OCI-LY3 (cell line): ENCODE results near the gene SPNS3.

Experiments used
- H2AFZ ChIP-seq: fragments of 200-600, 300-600 bp; shearing (Covaris generic); 2 replicates; pipeline ENCODE4 v1.6.0; 2014; ENCODE audit warnings: antibody characterized with exemption, low read depth, low read length
- H3K27ac ChIP-seq: fragments of 200-600, 300-600 bp; sonication (generic); 2 replicates; pipeline ENCODE4 v1.5.1; 2014; ENCODE audit warnings: mild to moderate bottlenecking, low read length, moderate library complexity, mixed read lengths
- H3K27me3 ChIP-seq: fragments of 200-600, 300-600 bp; sonication (generic); 2 replicates; pipeline ENCODE4 v1.6.1; 2014; ENCODE audit warnings: low read depth, low read length, mixed read lengths
- H3K36me3 ChIP-seq: fragments of 200-600, 300-600 bp; sonication (generic); replicated peaks from 2 replicates; pipeline ENCODE3; 2014; ENCODE audit warnings: low read depth, low read length, mixed read lengths
- H3K4me1 ChIP-seq: fragments of 300-600, 200-600 bp; sonication (generic); 2 replicates; pipeline ENCODE4 v1.6.1; 2014; ENCODE audit warnings: low read length, mixed read lengths
- H3K4me2 ChIP-seq: fragments of 200-600, 300-600 bp; sonication (generic); 2 replicates; pipeline ENCODE4 v1.6.1; 2014; ENCODE audit warnings: low read length, mixed read lengths
- H3K4me3 ChIP-seq: fragments of 300-600, 200-600 bp; sonication (generic); 2 replicates; pipeline ENCODE4 v1.5.1; 2014; ENCODE audit warnings: antibody characterized with exemption, mild to moderate bottlenecking, low read length, moderate library complexity
- H3K79me2 ChIP-seq: fragments of 300-600, 200-600 bp; shearing (Covaris generic); 2 replicates; pipeline ENCODE4 v1.6.1; 2014; ENCODE audit warnings: mild to moderate bottlenecking, low read length, mixed read lengths
- H3K9ac ChIP-seq: fragments of 300-600, 200-600 bp; shearing (Covaris generic); 2 replicates; pipeline ENCODE4 v1.6.0; 2014; ENCODE audit warnings: mild to moderate bottlenecking, low read length, moderate library complexity
- H3K9me3 ChIP-seq: fragments of 200-600, 300-600 bp; shearing (Covaris generic); 2 replicates; pipeline ENCODE4 v1.6.1; 2014; ENCODE audit warnings: low read length, mixed read lengths; ENCODE audit not compliant: insufficient read depth
- H4K20me1 ChIP-seq: fragments of 200-600, 300-600 bp; sonication (generic); 2 replicates; pipeline ENCODE4 v1.6.1; 2016; ENCODE audit warnings: low read length, mixed read lengths; ENCODE audit not compliant: insufficient read depth
- EZH2phosphoT487 ChIP-seq: fragments of 200-600 bp; shearing (Covaris generic); IDR thresholded peaks from 2 replicates; pipeline ENCODE4 v1.6.1; 2018; ENCODE audit warnings: antibody characterized with exemption, mixed run types, low read depth
- TF ChIP-seq, protein P1 (sequence below): fragments of 200-600, 300-600 bp; sonication (generic); IDR thresholded peaks from 2 replicates; pipeline ENCODE4 v1.5.1; 2014; ENCODE audit warnings: antibody characterized with exemption, low read length, low read depth

The SPNS3 gene

GRCh38 chr17:4500191-4500571 is 66.4 kb downstream of the SPNS3 start:
- no peaks in the 10 kb centered on the region for H4K20me1 ChIP-seq

GRCh38 chr17:4501295-4501949 is 67.7 kb downstream of the SPNS3 start:
- Histone ChIP-seq H3K79me2 (no peaks in the 10 kb centered on the region), H3K27ac (no peak overlapping the region), H3K4me1 (peaks cover 21% of the 10 kb centered on the region), H3K36me3 (no peaks in the 10 kb centered on the region), H3K4me3 (no peak overlapping the region), H4K20me1 (no peaks in the 10 kb centered on the region), H2AFZ (no peak overlapping the region), H3K27me3 (no peaks in the 10 kb centered on the region), H3K4me2 (no peak overlapping the region), H3K9me3 (no peaks in the 10 kb centered on the region), H3K9ac (no peak overlapping the region)
- TF ChIP-seq, protein P1, sequence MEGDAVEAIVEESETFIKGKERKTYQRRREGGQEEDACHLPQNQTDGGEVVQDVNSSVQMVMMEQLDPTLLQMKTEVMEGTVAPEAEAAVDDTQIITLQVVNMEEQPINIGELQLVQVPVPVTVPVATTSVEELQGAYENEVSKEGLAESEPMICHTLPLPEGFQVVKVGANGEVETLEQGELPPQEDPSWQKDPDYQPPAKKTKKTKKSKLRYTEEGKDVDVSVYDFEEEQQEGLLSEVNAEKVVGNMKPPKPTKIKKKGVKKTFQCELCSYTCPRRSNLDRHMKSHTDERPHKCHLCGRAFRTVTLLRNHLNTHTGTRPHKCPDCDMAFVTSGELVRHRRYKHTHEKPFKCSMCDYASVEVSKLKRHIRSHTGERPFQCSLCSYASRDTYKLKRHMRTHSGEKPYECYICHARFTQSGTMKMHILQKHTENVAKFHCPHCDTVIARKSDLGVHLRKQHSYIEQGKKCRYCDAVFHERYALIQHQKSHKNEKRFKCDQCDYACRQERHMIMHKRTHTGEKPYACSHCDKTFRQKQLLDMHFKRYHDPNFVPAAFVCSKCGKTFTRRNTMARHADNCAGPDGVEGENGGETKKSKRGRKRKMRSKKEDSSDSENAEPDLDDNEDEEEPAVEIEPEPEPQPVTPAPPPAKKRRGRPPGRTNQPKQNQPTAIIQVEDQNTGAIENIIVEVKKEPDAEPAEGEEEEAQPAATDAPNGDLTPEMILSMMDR, result no peak

More at GRCh38 chr17:4500191-4500571, 66.4 kb downstream of the SPNS3 start:
- no peak overlapping the region for H3K9ac ChIP-seq
- no peak overlapping the region for H3K4me2 ChIP-seq
- no peak overlapping the region for H3K27ac ChIP-seq
- no peak overlapping the region for H3K4me3 ChIP-seq
- peaks cover 24% of the 10 kb centered on the region for H3K4me1 ChIP-seq
- no peak overlapping the region for H2AFZ ChIP-seq
- no peaks in the 10 kb centered on the region for H3K79me2 ChIP-seq
- H3K9me3 ChIP-seq, result no peaks in the 10 kb centered on the region
- H3K36me3 ChIP-seq, result no peaks in the 10 kb centered on the region
- no peaks in the 10 kb centered on the region for H3K27me3 ChIP-seq
- TF ChIP-seq, protein P1, result no peak
- TF ChIP-seq EZH2phosphoT487, result no peak

GRCh38 chr17:4502466-4503154 is 68.9 kb downstream of the SPNS3 start:
- Histone ChIP-seq H3K27ac (no peak overlapping the region), H4K20me1 (no peaks in the 10 kb centered on the region), H3K9ac (no peak overlapping the region), H3K79me2 (no peaks in the 10 kb centered on the region), H3K4me1 (peaks cover 9% of the 10 kb centered on the region), H3K4me2 (no peak overlapping the region), H2AFZ (no peak overlapping the region), H3K9me3 (no peaks in the 10 kb centered on the region), H3K27me3 (no peaks in the 10 kb centered on the region), H3K4me3 (no peak overlapping the region), H3K36me3 (no peaks in the 10 kb centered on the region)
- no peak for TF ChIP-seq EZH2phosphoT487
- TF ChIP-seq, protein P1, result no peak

DNA sequence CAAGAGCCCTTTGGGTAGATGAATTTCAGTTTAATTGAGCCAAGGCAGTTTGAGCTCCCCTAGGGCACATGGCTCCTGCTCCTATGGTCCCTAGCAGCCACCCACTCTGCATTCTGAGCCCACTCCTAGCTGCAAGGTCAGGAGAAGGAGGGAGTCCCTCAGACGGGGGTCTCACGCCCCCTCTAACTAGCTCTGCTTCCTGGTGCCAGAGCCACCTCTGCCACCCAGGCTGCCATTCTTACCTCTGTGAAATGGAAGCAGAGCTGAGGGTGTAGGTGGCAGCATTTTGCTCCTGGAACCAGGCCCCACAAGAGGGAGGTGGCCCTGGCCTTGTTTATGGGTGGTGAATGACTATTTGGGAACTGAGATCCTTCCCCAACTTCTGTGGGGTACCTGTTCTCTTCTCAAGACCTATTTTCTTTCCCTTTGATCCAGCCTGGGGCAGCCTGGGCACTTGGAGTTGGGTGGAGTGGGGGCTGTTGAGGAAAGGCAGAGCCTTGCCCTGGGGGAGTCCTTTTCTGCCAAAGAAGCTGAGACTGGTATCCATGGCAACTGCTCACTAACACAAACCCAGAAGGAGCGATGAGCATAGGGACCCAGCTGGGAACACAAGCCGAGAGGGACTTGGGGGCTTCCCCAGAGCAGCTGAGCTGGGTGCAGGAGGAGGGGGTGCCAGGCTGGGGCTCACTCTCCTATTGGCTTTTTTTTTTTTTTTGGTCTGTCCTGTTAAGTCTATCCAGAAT is 69.7 kb downstream of the SPNS3 start:
- no peaks in the 10 kb centered on the region for H3K27me3 ChIP-seq
- no peak overlapping the region for H3K4me2 ChIP-seq
- no peaks in the 10 kb centered on the region for H4K20me1 ChIP-seq
- no peak overlapping the region for H3K9ac ChIP-seq
- H3K36me3 ChIP-seq, result no peaks in the 10 kb centered on the region
- no peak overlapping the region for H3K4me3 ChIP-seq
- no peak overlapping the region for H2AFZ ChIP-seq
- no peak overlapping the region for H3K27ac ChIP-seq
- H3K4me1 ChIP-seq, result peaks cover 1% of the 10 kb centered on the region; the same call in 1 of the 2 replicates
- H3K9me3 ChIP-seq, result no peaks in the 10 kb centered on the region
- H3K79me2 ChIP-seq, result no peaks in the 10 kb centered on the region
- no peak for TF ChIP-seq EZH2phosphoT487
- TF ChIP-seq, protein P1, result no peak
